ENCODE measurements around the gene LMO3.

Gene LMO3

DNA sequence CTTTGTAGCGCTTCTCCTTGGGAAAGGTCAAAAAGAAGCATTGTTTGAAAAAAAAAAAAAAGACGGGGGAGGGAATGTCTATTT, at the start of gene LMO3:
Gene LMO3 (minus strand): TSS at position 46 of the 84 bp plus-strand sequence. CDS start 5,302 bp downstream, outside the sequence.
- no peak for DNase-seq

DNA sequence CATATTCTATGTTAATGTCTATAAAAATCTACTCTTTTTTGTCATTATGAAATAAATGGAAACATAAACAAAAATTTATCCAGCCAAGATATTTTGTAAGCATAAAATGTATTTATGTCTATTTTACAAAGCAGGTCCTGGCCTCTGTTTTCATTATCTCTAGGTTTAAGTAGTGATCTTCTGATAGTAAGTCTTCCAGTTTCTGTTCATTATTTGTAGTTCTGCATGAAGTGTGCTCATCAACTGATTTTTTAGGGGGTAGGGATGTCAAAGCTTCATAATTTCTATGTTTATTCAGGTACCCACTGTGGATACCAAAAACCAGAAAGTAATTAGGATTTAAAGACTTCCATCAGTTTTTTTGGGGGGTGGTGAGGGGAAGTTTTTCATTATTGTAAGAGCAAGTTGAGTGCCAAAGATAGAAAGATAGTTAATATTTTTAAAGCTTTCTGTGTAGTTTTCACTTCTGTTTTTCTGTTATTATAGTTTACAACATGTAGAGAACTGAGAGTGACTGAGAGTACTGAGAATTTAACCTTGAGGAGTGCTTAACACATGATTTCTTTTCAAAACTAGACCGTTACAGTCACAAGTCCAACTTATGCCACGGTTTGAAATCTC, 30.6 kb upstream of the LMO3 start:
- DNase-seq: peak; percentile 55

DNA sequence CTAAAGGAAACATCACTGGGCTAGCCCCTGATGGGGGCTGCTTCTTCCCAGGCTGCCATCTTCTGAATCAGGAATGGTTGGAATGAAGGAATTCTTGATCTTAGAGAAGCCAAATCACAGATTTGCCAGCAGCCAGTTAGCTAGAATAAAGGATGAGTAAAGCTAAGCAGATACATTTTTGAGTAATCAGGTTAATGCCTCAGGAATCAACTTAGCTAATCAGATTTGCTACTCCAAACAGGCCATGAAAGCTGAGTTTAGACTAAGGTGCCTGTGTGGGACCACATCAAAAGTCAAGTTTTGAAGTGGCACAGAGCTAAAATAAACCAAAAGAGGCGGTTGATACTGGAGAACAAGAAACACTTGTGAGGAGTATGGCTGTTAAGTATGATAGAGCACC, 28.8 kb upstream of the LMO3 start:
- DNase-seq: no peak

DNA sequence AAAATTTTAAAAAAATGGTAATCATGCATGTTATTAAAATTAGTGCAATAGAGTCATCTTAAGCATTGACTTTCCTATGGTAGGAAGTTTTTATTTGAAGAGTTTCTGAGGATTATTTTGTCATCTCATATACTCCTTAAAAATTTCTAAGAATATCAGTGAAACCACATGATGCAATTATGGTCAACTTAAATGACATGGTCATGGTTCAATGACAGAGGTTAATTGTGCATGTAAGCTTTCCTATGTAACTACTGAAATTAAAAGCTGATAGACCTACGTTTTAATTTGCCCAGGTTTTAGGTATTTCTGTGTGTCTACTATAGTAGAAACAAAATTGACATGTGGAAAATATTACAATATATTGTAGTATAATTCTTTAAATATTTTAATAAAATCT, 21.0 kb upstream of the LMO3 start:
- DNase-seq: no peak

DNA sequence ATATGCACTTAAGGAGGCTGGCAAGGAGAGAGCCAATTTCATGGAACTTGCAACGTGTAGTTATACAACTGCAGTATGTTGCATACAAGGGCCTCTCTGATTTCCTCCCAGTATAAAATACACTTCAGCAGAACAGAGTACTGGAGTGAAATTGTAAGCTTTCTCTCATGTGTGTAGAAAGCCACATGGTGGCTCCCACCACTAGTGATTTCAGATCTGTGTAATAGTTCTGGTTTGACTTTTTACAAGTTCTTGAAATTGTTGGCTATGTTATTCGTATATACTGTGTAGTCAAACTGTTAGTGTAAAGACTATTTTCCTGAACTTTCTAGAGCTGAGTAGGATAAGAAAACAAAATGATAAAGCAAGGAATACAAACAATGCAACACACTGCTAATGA, 16.4 kb upstream of the LMO3 start:
- DNase-seq: no peak

DNA sequence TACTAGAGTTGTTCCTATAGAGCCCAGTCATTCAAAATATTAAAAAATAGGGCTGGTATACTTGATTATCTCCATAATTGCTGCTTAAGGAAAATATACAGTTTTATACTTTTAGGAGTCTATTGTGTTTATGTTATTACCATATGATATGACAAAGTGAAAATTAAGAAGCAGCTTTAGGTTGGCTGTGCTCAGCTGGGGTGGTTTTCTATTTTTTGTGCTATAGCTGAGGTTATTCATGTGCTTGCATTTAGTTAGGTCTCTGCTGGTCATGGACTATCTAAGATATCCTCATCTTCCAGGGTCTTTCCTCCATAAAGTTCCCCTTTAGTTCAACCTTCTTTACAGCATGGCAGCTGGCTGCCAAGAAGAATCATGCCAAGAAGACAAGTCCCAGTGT, 13.6 kb upstream of the LMO3 start:
- no peak for DNase-seq

DNA sequence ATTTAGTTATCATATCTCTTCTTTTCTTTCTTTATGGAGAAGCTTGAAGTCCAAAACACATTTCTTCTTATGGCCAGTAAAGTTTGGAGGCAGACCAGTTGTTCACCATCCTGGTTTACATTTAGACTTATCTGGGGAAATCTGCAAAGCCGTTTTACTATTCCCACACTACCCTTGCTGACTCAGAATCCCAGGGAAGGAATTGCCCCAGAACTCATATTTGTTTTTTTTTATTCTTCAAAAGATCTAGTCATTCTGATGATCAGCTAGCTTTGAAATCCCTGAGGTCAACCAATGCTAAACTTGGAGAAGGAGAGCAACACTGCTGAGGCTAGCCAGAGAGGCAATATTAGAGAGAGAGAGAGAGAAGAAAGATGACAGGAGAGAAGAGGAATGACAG, 12.3 kb upstream of the LMO3 start:
- no peak for DNase-seq

DNA sequence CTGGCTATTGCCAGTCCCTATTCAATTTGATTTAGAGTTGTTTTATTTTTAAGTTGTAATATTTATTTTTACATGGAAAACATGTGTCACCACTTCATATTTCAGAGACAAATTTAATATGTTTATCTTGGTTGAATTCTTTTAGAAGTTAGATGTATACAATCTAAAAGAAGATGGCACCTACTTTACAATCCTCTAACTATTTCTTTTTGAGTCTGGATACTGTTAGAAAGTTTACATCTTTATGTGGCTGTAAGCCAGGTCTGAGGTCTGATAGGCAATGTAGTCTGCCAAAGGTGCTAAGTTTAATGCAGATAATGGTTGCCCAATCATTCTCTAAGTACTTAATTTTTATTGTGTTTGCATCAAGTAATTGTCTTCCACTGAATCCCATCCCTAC, 7.2 kb upstream of the LMO3 start:
- DNase-seq: no peak

DNA sequence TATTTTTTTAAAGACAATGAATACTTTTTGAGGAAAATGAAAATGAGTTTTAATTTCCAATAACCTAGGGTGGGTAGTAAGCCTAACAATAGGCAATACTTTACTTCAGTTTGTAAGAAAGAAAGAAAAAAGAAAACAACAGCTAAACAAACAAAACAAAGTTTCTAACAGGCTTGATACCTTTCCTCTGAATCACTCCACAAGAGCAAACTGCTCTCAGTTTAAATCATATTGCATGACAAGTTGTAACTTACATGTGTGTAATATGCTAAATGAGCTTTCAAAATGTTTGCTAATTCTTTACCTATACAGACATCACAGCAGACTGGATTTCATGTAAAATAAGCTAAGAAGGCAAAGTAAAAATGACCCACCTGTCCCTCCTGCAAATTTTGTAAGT, 6.7 kb upstream of the LMO3 start:
- no peak for DNase-seq

DNA sequence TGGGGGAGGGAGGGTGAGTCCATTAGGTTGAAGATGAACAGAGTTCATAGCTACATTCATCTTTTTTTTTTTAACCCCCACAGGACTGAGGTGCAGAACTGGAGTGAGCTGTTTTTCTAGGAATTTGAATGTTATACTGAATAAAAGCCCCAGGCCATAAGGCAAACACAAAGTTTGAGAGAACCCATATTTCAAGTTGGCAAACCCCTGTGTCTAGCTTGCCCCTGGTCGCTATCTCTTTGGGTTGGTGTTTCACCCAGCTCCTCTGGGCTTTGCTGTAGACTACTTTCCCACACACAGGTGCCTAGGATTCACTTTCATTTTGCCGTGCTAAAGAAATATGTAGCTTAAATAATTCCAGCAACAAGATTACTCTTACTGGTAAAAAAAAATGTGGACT, 5.2 kb upstream of the LMO3 start:
- no peak for DNase-seq

DNA sequence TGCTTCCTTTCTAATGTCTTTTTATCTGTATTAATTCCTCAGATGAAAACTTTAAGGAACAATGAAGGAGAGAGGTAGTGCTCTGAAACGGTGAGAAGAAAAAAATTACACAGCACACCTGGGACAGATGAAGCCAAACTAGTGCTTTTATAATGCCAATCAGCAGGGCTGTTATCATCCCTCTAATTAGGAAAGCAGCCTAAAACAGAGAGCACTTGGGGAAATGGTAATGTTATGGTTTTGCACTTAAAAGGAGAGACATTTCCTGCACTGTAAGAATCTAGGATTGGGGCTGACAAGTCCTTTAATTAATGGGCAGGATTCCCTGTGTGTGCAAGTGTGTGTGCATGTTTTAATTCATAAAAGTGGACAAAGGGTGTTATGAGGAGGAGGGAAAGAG, 4.8 kb upstream of the LMO3 start:
- DNase-seq: no peak

DNA sequence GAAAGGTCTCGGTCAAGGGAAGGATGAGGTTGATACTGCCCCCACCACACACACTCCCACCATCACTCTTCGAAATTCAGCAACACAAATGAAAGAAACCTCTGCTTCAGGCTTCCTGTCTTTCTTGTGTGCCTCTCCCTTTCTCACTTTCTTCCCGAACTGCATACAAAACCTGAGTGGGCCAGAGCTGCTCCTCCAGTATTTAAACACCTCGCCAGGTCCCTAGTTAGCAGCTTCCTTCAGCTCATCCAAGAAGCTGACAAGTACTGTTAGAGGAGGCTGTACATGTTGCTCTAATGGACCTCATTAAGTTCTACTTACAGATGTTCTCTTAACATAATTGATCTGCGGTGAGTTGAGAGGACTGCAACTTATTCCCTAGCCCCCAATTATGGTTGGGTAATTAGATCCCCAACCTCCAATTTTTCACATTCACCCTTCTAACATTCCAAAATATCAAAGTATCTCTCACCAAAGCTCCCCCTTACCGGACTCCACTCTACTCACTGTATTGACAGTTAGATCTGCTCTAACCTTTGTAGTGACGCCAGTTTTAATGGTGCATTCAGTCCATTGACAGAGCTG, 4.1 kb upstream of the LMO3 start:
- no peak for DNase-seq

DNA sequence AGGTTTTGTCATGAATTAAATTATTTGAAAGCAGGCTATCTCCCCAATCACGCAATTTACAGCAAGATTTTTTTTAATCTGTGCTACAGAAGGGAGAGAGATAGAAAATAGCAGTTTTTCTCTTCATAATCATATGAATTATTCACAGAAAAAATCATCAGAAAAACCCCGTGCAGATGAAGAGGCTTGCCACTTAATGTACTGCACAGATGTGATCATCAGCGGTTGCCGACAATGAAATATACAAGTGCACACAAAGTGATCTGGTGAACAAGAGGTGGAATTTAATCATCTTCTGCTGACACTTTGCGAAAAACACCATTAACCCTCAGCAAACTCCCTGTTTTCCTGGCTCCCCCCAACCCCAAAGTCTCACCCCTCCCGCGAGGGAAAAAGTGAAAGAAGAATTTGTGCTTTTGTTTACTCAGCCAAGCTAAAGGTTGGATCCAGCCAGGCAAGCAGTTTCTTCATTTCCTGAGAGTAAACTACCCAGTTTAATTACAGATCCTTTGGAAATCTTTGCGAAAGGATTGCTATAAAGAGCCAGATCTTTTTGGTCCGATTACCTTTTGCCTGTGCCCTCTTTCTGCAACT, 3.1 kb upstream of the LMO3 start:
- no peak for DNase-seq

DNA sequence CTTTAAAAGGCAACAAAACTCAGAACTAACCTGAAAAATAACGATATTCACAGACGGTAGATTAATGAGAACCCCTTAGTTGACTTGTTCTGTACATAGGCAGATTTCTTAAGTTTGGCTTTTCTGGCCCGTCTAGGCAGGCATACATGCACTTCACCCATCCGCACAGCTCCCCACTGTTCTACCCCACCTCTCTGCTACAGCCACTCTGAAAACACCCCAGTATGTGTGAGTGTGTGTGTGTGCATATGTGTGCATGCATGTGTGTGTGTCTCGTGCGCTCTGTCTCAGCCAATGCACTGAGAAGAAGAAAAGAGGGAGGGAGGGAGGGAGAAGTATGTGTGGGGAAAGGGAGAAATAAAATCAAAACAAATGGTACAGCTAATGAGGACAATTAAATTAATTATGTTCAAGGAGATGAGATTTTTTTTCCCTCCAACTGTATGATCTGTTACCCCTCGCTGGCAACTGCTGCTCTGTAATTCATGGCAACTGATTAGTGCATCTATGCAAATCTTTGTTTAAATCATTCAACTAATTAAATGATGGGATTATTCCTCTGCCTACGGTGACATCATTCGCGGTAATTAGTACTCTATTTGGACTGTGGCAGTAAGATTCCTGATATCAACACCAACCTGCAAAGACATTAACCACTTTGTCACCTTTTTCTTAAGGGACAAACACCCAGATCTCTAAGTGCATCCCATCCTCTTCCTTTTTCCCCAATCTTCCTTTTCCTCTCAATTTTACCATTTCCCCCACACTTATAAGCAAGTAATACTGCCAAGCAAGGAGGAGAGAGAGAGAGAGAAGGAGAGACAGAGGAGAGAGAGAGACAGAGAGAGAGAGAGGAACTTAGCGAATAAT, 2.2 kb upstream of the LMO3 start:
- DNase-seq: no peak

DNA sequence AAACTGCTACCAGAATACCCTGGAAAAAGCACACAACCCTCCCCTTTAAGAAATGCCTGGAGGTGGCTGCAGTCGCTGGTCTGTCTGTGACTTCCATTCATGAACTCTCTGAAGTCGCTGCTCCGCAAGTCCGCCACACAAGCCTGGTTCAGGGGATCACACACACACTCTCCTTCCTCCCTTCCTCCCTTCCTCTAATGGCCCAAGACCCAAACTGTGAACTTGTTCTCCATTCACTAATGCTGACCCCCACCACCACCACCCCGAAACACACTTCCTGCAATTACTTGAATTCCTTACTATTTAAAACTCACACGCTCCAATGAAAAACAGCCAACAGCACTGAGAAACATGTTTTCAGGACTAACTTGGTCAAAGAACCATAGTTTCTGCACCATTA, 1.0 kb upstream of the LMO3 start:
- no peak for DNase-seq

DNA sequence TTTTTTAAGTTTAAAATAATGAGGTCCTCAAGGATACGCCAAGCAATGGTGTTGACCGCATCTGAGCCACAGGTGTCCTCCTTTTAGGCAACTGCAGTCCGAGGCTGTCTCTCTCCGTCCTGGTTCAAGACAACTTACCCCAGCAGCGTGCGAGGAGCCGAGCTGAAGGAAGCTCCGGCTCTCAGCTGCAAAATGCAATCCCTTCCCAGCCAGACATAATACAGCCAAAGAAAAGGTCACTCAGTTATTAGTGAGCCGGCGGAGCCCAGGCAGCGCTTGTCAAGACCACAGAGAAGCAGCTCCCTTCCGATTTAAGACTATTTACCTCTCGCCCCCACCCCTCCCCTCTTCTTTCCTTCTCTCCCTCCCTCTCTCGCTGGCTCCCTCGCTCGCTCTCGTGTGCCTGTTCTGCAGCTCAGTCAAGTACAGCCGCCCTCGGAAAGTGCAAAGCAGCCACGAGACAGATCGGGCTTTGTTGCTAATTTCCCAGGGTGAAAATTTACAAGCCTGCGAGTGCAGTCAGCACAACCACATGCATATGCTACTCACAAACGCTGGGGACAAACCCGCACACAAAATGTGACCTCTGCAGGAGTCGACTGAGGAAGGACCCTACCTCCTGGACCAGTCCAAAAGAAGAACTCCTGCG, 363 bp upstream of the LMO3 start:
- no peak for DNase-seq

DNA sequence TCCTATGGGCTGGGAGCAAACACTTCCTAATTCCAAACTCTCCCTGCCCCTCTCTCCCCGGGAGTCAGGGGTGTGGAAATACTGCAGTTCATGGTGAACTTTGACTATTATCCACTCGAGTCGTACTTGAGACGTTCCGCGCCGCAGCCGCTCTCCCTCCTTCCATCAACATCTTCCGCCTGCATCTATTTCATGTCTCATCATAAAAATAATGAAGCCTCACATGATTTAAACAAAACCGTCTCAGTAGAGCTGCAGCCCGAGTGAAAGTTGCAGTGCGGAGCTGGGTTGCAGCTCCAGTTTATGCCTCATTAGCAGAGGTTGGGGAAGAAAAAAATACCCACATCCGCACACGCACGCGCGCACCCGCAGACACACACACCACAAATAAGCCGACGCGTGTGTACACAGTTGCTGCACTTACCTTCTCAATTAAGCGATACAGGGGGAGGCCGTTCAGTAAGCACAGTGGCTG, 283 bp downstream of the LMO3 start:
- peak; percentile 8 for DNase-seq

DNA sequence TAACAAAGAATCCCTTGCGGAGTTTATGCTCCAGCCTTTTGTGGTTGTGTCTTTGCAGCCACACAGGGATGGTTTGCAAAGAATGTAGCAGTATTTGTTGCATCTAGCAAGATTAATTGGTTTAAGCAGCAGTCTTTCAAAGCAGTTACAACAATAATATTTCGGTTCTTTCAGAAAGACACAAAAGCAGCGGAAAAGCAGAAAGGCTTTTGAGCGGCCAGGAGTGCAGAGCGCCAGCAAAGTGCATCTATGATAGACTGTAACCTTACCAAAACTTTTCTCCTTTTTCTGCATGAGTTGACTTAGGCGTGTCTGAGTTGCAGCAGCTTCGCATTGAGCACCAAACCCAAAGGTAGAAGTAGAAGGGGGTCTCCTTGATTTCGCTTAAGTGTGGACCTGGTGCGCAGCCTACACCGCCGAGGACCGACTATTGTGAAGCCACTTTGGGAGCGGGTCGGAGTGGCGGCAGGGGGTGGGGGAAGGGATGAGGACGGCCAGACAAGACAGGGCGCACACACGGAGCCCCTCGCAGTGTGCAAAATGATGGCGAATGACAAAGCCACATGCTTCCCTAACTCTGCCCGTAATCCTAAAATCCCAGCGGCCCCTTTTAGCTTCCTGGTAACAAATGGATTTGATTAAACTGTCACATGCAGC, 1.2 kb downstream of the LMO3 start:
- DNase-seq: no peak

DNA sequence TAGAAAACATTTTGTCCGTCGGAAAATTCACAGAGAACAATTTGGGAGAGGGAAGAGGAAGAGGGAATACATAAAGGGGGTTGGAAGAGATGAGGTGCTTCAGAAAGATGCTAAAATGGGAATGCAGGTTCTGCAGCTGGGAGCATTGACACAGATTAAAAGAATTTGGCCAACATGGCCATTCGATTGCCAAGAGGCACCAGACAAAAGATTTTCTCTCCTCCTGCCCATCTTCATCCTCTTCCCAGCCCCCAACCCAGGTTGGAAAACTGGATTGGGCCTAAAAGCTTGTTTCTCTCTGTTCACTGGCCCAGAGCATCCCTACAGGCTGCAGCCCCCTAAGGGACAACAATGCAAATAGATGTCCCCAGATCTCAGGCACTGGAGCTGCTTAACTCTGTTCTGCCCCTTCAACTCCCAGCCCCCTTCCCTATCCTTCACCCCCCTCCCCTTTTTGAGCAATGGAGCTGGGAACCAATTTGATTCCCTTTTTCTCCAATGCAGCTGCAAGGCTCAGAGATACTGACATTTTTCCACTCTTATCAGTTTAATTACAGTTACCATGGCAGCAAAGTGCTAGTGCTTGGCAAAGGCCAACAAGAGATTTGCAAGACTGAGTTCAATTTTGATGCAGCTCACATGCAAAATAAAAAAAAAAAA, 1.9 kb downstream of the LMO3 start:
- no peak for DNase-seq

DNA sequence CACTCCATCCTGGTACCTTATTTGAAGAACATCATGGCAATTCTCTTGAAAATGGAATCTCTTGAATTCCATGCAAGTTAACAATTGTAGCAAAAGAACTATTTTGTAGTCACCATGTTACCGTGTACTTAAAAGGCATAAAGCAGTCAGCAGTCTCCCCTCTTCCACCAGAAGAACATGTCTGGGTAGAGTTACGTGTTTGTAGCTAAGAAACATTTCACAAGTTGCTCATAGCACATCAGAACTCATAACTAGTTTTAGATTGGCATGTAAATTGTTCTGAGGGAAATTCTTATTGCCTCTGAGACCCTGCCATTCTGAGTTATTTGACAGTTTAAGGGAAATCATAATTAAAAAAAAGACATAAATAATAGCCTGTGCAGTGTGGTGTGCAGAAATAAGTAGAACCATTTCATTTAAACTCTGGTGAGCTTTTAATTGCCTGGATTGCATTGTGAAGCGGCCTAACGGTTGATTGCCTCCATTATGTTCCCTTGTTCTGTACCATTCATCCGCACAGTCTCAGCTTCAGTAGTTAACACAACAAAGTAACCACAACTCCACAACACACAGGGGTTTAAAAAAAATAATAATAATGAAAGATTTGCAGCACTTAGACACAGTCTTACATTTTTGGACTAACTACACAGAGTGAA, 2.6 kb downstream of the LMO3 start:
- DNase-seq: no peak

DNA sequence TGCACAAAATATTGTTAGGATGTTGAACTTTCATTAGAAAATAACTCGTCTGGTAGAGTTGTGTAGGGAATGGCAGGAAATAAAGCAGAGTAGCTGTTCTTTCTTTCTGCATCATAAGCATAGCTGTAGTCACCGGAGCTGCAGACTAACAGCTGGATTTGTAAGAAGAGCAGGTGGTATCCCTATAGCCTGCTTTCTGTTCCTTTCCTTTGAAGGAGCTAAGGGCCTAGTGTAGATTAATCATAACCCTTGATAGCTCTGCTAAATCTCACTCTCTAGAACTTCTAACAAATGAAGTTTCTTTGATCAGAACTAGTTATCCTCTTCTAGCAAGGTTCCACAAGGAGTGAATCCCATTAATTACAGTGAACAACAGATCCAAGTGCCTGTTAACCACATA, 3.5 kb downstream of the LMO3 start:
- no peak for DNase-seq

DNA sequence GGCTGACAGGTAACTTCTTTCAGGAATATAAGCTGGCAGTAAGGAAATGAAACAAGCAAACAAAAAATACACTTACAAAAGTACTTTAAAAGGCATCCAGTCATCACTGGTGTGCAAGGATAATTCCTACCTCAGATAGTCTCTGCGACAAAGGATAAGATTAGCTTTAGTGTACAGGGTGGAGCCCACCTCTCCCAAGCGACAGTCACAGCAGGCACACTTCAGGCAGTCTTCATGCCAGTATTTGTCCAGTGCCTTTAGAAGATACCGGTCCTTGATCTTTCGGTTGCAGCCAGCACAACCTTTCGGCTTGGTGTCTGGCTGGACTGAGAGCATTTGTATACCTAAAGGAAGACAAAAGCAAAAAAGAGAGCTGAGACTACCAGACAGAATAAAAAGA, 5.4 kb downstream of the LMO3 start:
- no peak for DNase-seq
